Keratinocyte (primary cell): ENCODE results near the gene TAF1D. TPM values are rescaled to one million over a fixed set of nuclear protein-coding genes. Genes with fewer than 3 reads are reported as not detected.
"Not testable (repeated sequence)": the region's sequence is repeated elsewhere in the genome, so short reads cannot be mapped to it uniquely, and the experiment has no call there.

Experiments used
- DNase-seq: peaks from one replicate; pipeline ENCODE4 v3.0.0-alpha.2; 2011; ENCODE audit warnings: low read depth, missing footprints, low spot score
- FAIRE-seq: peaks from 2 replicates; lab custom pipeline; 2011; peaks lifted over from hg19 to GRCh38; lab: Jason Lieb, UNC
- H2AFZ ChIP-seq: 2 replicates; pipeline ENCODE4 v1.6.0; 2012; ENCODE audit warnings: low read length, control low read depth, inconsistent platforms; ENCODE audit not compliant: control insufficient read depth
- H3K27ac ChIP-seq: 2 replicates; pipeline ENCODE4 v1.5.1; 2011; ENCODE audit warnings: low read length; ENCODE audit not compliant: control insufficient read depth, insufficient read depth
- H3K27me3 ChIP-seq: 3 replicates; pipeline ENCODE4 v1.6.0; 2011; ENCODE audit warnings: low read length; ENCODE audit not compliant: control insufficient read depth, insufficient read depth; ENCODE audit errors: extremely low read depth
- H3K36me3 ChIP-seq, 2 experiments: 2 replicates in 1 of 2; 3 replicates in 1 of 2; pipeline ENCODE4 v1.5.1; 2011; ENCODE audit warnings: low read length in 2 of 2, mild to moderate bottlenecking in 1 of 2; ENCODE audit not compliant: control insufficient read depth in 2 of 2, insufficient read depth in 2 of 2; ENCODE audit errors: extremely low read depth in 1 of 2
- H3K4me1 ChIP-seq: 3 replicates; pipeline ENCODE4 v1.5.1; 2011; ENCODE audit warnings: low read length; ENCODE audit not compliant: control insufficient read depth, insufficient read depth; ENCODE audit errors: extremely low read depth
- H3K4me2 ChIP-seq: 3 replicates; pipeline ENCODE4 v1.6.0; 2011; ENCODE audit warnings: low read depth, low read length; ENCODE audit not compliant: control insufficient read depth, insufficient read depth; ENCODE audit errors: extremely low read depth
- H3K4me3 ChIP-seq, 3 experiments: fragments of 200-600 bp in 1 of 3; sonication (generic) in 1 of 3; 2 replicates in 2 of 3; 3 replicates in 1 of 3; pipeline ENCODE4 v1.5.1; 2011 to 2016; ENCODE audit warnings: low read length in 3 of 3, mild to moderate bottlenecking in 3 of 3, control low read depth in 2 of 3, inconsistent platforms in 1 of 3, low read depth in 1 of 3, mixed read lengths in 1 of 3, mixed run types in 1 of 3, moderate library complexity in 1 of 3; ENCODE audit not compliant: control insufficient read depth in 2 of 3, insufficient read depth in 2 of 3; ENCODE audit errors: extremely low read depth in 1 of 3
- H3K79me2 ChIP-seq: 2 replicates; pipeline ENCODE4 v1.6.0; 2012; ENCODE audit warnings: low read length; ENCODE audit not compliant: control insufficient read depth, insufficient read depth
- H3K9ac ChIP-seq: 3 replicates; pipeline ENCODE4 v1.6.0; 2011; ENCODE audit warnings: low read length; ENCODE audit not compliant: control insufficient read depth, insufficient read depth; ENCODE audit errors: extremely low read depth
- H3K9me1 ChIP-seq: 3 replicates; pipeline ENCODE4 v1.6.0; 2011; ENCODE audit warnings: low read length; ENCODE audit not compliant: control insufficient read depth, insufficient read depth; ENCODE audit errors: extremely low read depth
- H3K9me3 ChIP-seq: 2 replicates; pipeline ENCODE4 v1.5.1; 2012; ENCODE audit warnings: low read depth, low read length; ENCODE audit not compliant: control insufficient read depth
- H4K20me1 ChIP-seq: 3 replicates; pipeline ENCODE4 v1.6.0; 2011; ENCODE audit warnings: low read length; ENCODE audit not compliant: control insufficient read depth, insufficient read depth; ENCODE audit errors: extremely low read depth
- EZH2 ChIP-seq: IDR thresholded peaks from one replicate; pipeline ENCODE4 v1.6.1; 2012; ENCODE audit warnings: inconsistent platforms, mild to moderate bottlenecking, low read length, moderate library complexity
- dilution Hi-C: fragments of 300-500 bp; cut with MboI; formaldehyde crosslinking; loops from one replicate; pipeline ENCODE4 v1.7.0; 2020; ENCODE audit warnings: low sequenced_read_pairs; ENCODE audit not compliant: extremely low pct_ligation_motif_present
- polyA plus RNA-seq, 5 experiments: library from polyadenylated mRNA; depleted of rRNA in 3 of 5; stranded (reverse) in 3 of 5; stranded (forward) in 1 of 5; unstranded in 1 of 5; fragments of >200 nt; gene quantifications; 1 replicate in 1 of 5; 2 replicates in 3 of 5; 3 replicates in 1 of 5; pipeline versions ENCODE4 v1.2.1 to v1.2.3, GENCODE V29; 2011 to 2012; ENCODE audit warnings: missing spikeins in 2 of 5, low read depth in 1 of 5, low replicate concordance in 1 of 5
- TF ChIP-seq, protein P1 (sequence below), 3 experiments: IDR thresholded peaks in 1 of 3; conservative IDR thresholded peaks in 1 of 3; optimal IDR thresholded peaks in 1 of 3; 2 replicates in 2 of 3; 3 replicates in 1 of 3; pipeline versions ENCODE3 to v1.5.1; 2011; ENCODE audit warnings: low read length in 3 of 3, mild to moderate bottlenecking in 3 of 3, moderate library complexity in 2 of 3, control low read depth in 1 of 3, inconsistent platforms in 1 of 3; ENCODE audit not compliant: insufficient read depth in 2 of 3; ENCODE audit errors: extremely low read depth in 1 of 3

The TAF1D gene
- polyA plus RNA-seq, 1 donor (not counting 4 experiments of a cell fraction or from before 2014, with no cell fraction given) = 224 TPM

DNA sequence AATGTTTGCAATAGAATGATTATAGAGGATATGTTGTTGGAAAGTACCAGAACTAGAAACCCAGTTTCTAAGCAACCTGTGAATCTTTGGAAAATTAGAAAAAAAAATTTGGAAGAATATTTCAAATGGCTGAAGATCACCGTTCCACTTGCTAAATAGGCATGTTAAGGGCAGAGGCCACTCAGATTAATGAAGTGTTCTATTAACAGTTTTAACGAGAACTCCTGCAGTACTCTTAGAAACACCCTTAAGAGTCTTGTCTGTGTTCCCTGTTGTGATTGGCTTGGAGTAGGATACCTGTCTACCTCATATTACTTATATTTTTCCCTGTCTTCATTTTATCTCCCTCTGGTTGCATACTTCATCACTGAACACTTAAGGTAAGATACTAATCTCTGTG is 4.8 kb upstream of the TAF1D start:
- H3K9me1 ChIP-seq = no peaks in the 10 kb centered on the region
- H3K4me2 ChIP-seq = no peak overlapping the region
- no peak overlapping the region for H3K4me3 ChIP-seq
- no peaks in the 10 kb centered on the region for H4K20me1 ChIP-seq
- TF ChIP-seq, protein P1, sequence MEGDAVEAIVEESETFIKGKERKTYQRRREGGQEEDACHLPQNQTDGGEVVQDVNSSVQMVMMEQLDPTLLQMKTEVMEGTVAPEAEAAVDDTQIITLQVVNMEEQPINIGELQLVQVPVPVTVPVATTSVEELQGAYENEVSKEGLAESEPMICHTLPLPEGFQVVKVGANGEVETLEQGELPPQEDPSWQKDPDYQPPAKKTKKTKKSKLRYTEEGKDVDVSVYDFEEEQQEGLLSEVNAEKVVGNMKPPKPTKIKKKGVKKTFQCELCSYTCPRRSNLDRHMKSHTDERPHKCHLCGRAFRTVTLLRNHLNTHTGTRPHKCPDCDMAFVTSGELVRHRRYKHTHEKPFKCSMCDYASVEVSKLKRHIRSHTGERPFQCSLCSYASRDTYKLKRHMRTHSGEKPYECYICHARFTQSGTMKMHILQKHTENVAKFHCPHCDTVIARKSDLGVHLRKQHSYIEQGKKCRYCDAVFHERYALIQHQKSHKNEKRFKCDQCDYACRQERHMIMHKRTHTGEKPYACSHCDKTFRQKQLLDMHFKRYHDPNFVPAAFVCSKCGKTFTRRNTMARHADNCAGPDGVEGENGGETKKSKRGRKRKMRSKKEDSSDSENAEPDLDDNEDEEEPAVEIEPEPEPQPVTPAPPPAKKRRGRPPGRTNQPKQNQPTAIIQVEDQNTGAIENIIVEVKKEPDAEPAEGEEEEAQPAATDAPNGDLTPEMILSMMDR (optimal IDR thresholded peaks at IDR 0.05 in 1 of 3, IDR thresholded peaks at IDR 0.05 in 1 of 3, conservative IDR thresholded peaks at IDR 0.05 in 1 of 3; ENCODE audit: extremely low read depth in 1 of 3, insufficient read depth in 2 of 3, low read length in 3 of 3) = no peak
- TF ChIP-seq EZH2 = no peak
- no peaks in the 10 kb centered on the region for H3K27me3 ChIP-seq
- FAIRE-seq = no peak
- no peaks in the 10 kb centered on the region for H3K9me3 ChIP-seq
- no peaks in the 10 kb centered on the region for H3K4me1 ChIP-seq
- H3K9ac ChIP-seq = no peak overlapping the region
- H2AFZ ChIP-seq = no peak overlapping the region
- dilution Hi-C loops = no loop called here
- DNase-seq = no peak
- peaks cover 2% of the 10 kb centered on the region for H3K79me2 ChIP-seq
- H3K36me3 ChIP-seq = no peaks in the 10 kb centered on the region
- H3K27ac ChIP-seq = no peak overlapping the region

DNA sequence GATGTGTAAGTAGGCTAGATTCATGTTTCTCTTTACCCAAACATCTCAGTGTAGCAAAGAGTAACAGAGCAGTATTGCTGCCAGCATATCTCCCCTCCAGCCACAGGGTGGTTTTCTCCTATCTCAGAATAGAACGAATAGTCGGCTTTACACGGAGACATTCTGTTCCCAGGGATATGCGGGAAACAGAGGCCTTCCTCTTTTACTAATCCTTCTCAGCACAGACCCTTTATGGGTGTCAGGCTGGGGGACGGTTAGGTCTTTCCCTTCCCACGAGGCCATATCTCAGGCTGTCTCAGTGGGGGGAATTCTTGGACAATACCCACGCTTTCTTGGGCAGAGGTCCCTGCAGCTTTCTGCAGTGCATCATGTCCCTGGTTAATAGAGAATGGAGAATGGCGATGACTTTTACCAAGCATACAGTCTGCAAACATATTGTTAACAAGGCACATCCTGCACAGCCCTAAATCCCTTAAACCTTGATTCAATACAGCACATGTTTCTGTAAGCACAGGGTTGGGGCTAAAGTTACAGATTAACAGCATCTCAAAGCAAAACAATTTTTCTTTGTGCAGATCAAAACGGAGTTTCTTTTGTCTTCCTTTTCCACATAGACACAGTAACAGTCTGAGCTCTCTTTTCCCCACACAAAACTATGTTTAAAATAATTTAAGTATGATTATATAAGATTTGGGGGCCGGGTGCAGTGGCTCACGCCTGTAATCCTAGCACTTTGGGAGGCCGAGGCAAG is 3.9 kb upstream of the TAF1D start:
- dilution Hi-C loops, H3K4me2 ChIP-seq, H3K9ac ChIP-seq, H3K4me1 ChIP-seq, H3K9me1 ChIP-seq, H4K20me1 ChIP-seq, H3K9me3 ChIP-seq, H3K27me3 ChIP-seq, H3K4me3 ChIP-seq, FAIRE-seq, DNase-seq, H3K36me3 ChIP-seq, H2AFZ ChIP-seq, H3K27ac ChIP-seq: not testable (repeated sequence)
- peaks cover 11% of the 10 kb centered on the region for H3K79me2 ChIP-seq

DNA sequence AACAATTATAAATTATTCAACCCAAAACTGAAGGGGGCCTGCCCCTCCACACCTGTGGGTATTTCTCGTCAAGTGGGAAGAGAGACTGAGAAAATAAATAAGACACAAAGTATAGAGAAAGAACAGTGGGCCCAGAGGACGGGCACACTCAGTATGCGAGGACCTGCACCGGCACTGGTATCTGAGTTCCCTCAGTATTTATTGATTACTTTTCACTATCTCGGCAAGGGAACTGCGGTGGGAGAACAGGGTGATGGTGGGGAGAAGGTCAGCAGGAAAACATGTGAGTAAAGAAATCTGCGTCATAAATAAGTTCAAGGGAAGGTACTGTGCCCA is 3.3 kb upstream of the TAF1D start:
- Histone ChIP-seq H3K4me1 (no peaks in the 10 kb centered on the region), H4K20me1 (no peaks in the 10 kb centered on the region), H2AFZ (no peak overlapping the region), H3K9me3 (no peaks in the 10 kb centered on the region), H3K79me2 (peaks cover 17% of the 10 kb centered on the region), H3K9ac (no peak overlapping the region), H3K9me1 (no peaks in the 10 kb centered on the region), H3K4me2 (no peak overlapping the region), H3K27me3 (no peaks in the 10 kb centered on the region), H3K27ac (no peak overlapping the region), H3K4me3 (no peak overlapping the region), H3K36me3 (peaks cover 2 to 4% of the 10 kb centered on the region in 2 experiments)
- no peak for DNase-seq
- FAIRE-seq = no peak
- no peak for TF ChIP-seq EZH2
- dilution Hi-C loops = no loop called here
